Activated naive CD4-positive, alpha-beta T cell (primary cell): Measurements from ENCODE around the gene TCFL5.

Experiments
- DNase-seq, 4 experiments: peaks; one replicate each; lab custom pipeline; 2025; lab: John Stamatoyannopoulos, UW

TCFL5 gene

DNA sequence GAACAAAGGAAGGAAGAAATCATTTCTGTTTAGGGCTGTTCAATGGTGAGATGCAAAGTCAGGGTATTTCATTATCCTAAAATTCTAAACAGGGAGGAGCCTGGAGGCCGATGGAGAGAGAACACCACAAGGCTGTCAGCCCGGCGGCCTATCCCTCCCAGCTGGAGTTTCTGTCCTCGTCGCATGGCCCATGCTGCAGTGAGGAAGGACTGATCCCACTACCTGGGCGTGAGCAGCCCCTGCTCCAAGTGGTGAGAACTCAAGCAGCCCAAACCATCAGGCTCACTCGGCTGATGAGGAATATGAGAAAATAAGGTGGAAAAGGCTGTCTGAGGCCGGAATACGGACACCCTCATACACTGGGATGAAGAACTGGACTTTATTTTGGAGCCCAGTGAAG is 33.9 kb upstream of the TCFL5 start:
- DNase-seq: no peak

DNA sequence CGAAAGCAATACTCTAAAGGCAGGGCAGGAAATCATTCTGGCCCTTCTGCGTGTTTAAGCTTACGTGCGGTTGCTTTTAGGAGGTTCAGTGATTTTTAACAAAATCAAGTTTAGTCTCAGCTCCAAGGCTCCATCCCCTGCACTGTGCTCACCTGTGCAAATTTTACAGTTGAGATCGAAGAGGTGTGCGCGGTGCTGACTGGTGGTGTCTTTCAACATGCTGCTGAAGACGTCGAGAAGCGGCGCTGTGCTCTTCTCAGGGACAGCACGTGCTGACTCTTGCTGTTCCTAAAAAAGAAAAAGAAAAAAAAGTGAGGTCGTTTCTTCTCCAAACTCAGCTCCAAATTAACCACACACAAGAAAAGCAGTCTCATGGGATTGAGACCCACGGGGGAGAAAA is 32.6 kb upstream of the TCFL5 start:
- DNase-seq: no peak

DNA sequence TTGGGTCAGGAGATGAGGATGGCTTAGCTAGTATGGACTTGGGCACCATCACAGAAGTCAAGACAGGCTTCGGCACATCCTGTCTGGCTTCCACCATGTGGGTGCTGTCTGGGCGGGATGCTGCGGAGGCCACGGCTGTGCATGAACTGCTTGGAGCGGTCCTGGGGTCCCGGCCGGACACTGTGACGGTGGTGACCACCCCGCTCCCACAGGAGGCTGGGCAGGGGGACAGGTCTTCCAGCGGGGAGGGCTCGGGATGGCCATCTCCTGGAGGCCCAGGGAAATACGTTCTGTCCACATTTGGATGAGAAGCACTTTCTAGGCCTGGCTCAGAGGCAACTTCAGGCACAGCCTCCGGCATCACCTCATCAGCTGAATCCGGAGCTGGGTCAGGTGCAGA is 32.1 kb upstream of the TCFL5 start:
- DNase-seq: no peak

DNA sequence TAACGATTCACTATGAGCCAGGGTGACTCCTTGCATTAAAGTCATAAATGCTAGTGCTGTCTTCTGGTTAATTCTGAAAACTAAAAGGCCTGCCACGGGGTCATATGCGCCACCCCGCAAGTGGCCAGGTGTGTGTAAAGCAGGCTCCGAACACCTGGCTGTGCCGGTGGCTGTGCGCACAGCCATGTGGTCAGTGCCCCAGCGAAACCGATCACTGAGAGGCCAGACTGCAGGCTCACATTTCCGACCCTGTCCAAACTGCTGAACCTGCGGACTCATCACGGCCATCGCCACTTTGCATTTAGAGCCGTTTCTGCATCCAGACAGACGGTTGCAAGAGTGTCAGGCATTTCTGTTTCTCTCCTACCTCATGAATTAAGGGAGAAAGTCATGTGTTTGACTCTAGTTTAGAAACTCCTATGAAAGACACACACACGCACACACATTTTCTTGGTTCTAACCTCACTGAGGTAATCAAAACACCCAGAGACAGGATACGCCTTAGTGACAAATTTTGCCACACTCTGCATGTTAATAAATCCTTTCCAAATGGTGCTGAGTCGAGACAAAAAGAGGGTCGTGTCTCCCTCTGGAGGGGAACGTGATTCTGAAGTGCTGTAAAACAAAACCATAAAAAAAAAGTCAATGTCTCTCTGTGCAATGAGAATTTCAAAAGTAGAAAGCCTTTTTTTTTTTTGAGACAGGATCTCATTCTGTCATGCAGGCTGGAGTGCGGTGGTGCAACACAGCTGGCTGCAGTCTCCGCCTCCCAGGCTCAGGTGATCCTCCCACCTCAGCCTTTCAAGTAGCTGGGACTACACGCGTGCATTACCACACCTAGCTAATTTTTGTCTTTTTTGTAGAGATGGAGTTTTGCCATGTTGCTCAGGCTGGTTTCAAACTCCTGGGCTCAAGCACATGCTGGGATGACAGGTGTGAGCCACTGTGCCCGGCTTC is 31.0 kb upstream of the TCFL5 start:
- peak in 1 of 4 experiments; percentile 15 for DNase-seq

DNA sequence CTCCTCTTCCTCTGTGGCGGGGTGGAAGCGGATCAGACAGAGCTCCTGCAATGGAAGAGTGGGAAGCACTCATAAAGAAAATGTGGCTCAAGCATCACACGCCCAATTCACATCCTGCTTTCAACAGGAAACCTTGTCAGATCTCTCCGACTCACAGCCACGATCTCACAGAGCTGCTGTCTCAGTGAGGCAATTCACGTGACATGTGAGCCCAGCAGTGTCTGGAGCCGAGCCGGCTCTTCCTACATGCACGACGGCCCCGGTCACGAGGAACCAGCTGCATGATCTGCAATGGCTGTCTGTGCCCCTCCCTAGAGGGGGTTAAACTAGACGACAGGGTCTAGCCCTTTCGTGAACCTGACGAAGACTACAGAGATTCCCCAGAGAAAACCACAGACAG is 29.5 kb upstream of the TCFL5 start:
- peak in 1 of 4 experiments; percentile 40 for DNase-seq

DNA sequence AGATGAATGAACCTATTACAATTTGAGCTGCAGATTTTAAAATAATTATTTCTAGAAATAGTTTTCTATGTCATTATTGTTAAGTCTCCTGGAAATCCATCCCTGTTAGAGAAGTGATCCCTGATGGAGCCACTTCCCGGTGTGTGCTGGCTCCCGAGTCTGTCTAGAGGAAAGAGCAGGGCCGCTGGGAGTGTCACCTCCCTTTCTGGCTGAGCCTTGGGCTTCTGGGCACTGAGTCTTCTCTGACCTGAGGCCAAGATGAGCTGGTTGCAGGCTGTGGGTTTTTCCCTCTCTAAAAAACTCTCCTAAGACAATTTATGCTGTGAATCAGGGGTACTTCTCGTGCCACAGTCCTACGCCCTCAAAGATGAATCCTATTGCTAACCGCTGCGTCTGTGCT is 28.8 kb upstream of the TCFL5 start:
- no peak for DNase-seq

DNA sequence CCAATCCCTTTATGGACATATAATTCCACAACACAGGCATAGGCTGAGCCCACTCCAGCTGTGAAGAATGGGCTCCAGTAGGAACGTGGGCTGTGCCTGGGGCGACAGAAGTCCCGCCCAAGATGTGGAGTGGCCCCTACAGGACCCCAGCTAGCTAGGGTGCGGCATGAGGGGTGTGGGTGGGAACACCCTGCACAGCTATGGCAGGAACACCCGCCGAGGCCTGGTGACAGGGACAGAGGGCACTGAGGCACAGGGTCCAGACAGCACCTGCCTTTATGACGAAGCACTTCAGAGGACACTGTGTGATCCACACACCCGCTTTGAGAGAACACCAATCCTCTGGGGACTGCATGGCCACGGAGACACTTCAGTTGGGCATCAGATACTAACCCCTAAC is 28.2 kb upstream of the TCFL5 start:
- no peak for DNase-seq

DNA sequence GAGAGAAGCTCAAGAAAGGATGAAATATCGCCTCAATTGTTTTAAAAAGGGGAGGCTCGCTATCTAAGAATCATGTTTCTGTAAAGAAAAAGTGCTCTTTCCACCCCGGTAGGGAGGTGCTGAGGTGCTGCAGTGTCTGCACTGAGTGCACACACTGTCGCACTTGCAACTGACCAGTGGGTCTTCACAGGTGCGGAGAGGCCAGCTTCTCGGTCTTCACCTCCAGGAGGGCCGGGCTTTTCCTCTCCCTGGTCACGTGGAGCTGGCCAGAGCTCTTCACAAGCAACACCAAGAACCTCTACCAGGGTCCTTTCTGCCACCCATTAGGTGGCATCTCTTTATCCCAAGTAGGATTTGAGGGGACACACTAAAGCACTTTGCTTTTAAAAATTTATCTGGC is 27.8 kb upstream of the TCFL5 start:
- no peak for DNase-seq

DNA sequence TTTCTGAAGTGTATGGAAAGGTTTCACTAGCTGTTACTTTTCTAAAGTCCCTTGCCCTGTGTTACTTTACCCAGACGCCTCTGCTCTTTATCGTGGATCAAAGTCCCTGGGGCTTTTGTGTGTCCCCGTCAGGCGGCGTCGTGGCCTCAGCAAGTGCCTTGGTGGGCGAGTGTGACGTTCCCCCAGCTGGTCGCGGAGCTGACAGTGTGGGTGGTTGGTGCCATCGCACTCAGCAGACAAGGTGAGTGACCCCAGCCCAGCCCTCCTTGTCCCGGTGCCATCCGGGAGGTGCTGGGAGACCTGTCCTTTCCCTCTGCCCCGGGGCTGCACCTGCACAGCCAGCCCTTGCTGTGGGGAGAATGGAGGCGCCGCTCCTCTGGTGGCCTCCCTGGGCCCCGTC is 27.3 kb upstream of the TCFL5 start:
- no peak for DNase-seq

DNA sequence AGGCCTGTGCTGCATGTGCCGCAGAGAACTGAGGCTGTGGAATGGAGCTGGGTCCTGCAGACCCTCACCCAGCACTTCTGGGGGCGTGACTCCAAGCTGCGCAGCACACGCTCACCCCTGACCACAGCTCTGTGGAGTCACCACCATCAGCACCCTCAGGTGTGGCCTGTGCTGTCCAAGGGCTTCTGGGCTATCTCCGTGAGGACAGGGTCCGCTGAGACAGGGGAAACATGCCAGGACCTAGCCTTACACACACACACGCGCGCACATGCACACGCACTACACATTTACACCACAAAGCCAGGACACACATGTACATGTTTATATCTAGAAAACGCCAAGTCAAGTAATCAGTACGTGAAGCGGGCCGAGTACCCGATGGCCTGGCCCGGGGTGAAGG is 26.8 kb upstream of the TCFL5 start:
- DNase-seq: no peak

DNA sequence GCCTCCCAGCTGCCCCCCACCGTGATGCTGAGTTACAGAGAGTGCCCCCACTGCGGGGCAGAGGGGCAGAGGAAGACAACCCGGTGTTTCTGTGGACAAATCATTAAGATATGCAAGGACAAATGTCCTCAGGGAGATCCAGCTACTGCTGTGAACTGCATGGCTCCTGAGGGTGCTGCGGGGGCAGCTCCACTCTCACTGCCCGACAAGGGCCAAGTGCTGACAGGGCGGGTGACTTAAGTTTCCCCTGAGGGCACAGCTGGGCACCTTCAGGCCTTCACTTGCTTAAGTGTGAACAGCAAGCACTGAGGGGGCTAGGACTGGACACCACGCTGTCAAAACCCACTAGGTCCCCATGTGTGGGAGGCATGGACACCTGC is 26.2 kb upstream of the TCFL5 start:
- DNase-seq: no peak

DNA sequence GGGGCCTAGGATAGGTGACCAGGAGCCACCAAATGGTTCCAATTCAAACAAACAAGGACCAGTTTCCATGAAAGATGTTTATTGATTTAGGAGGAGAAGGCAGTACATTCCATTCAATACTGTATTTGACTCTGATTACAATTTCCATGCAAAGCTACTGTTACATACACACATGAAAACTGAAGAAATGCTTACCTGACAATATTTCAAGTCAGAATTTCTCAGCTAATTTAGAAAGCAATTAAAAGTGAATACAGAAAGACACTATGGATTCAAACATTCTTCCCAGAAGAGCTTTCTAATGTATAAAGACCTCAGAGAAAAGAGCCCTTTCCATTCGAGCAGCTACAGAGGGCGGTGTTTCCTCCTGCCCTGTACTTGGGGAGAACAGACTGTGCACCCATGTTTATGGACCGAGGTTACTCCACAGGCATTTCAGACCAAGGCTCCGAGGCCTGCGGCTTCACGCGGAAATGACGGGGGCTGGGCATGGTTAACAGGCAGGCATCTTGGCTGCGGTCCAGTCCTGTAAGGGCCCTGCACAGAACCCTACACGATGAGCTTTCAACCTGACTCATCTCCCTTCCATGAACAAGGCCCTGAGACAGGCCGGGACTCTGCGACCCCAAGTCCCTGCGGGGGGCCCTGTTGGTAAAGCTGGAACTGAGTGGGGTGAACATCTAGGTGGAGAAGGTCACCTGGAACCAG is 25.7 kb upstream of the TCFL5 start:
- peak in 1 of 4 experiments; percentile 12 for DNase-seq

DNA sequence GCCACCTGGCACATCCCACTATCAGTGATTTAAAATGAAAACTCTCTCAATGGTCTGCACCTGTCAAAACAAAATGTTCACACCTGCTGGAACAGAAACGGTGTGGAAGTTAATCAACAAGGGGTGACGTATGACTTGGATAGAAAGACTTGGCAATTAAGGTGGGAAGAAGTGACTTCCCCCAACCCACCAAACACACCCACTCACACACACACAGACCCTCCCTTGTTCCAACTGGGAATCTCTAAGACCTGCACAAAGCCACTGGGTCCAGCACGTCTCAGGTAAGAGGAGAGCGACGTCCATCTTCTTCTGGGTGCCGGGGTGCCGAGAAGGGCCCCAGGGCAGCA is 25.1 kb upstream of the TCFL5 start:
- DNase-seq: no peak

DNA sequence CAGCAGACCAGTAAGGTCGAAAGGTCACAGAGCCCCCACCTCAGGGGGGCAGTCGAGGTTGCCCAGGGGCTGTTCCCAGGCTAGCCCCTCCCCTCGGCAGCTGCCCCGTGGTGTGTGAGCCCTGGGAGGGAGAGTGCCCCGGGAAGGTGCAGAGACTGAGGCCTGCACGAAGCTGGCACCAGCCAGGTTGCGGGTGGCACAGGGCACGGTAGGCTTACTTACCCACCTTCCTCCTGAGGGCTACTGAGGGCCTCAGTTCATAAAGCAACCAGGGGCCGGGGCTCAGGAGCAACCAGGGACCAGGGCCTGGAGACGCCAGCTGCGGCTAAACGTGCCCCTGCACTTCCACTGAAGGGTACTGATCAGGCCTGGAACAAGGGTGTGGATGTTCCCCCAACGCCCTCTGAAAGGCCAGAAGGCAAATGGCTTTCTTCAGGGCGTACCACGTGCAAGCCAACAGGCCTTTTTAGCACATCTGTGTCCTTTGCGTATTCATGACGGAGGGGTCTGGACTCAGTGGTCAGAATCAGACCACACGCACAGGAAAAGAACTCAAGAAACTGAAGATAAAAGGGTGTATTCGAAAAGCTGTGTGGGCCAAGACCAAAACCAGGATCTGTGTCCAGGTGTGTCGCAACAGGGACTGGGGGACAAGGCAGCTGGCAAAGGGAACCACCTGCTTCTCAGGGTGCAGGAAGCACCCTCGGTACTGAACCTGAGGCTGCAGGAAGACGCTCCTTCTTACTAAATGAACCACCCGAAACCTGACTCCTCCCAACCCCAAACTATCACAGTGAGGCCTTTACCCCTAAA is 24.5 kb upstream of the TCFL5 start:
- no peak for DNase-seq

DNA sequence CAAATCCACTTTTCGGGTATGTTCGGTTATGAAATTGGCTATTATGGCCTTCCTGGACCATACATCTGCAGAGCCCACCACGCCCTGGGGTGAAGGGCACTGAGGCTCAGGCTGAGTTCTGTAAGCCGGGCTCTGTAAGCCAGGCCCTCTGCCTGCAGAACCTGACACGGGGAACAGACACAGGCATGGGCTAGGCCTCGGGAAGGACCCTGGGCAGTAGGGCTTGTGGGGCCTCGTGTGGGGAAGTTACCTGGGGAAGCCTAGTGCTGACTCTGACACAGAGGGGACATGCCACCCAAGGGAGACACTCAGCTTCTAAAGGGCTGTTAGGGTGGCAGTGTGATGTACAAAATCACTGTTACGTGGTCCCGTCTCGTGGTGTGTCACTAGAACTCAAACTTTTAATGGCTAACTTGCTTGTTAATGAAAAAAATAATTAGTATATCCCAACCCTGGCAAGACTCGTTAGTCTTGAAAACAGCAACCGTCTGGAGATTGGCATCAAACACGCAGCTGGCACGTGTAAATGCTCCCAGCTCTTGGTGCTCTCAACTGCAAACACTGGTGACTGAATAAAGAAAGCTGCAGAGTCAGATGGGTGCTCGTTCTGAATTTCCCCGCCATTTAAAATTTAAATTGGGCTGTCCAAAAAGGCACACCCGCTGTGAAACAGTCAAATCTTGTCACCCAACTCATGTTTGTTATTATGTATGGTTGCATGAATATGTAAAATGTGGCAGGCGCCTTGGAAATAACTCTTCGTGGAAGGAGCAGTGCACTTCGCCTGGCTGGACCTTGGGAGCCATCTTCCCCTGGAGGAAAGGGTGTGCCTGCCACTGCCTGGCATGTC is 23.6 kb upstream of the TCFL5 start:
- DNase-seq: no peak

DNA sequence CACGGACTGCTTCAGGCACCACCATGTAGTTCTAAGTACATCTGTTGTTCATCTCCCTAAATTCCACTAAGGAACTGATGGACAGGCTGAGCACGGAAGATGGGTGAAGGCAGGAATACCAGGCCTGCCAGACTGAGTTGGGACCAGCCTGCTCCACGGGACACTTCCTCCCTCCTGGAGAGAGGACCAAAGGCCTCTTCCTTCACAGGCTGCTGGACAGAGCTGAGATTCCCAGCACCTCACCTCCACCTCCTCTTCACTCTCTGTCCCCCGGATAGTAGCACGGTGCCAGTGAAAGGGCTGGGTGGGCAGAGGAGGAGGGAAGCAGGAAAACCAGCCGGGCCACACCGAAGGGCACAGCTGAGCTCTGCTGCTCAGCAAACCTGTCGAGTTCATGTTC is 22.9 kb upstream of the TCFL5 start:
- DNase-seq: no peak

DNA sequence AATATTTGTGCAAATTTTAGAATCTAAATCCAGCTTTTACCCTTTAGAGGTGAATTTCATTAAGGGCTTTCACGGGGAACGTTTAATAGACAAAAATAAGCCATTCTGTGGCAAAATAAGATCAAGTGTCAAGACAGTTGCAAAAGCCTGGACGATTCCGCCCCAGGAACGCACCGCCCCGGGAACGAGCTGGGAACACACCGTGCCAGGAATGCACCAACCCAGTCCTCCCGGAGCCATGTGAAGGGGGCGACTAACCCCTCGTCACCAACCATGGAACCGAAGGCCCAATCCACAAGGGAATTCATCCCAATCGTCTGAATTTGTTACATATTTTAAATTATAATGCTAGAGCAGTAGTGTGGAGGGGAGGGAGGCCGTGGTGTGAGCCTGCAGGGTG is 20.8 kb upstream of the TCFL5 start:
- no peak for DNase-seq

DNA sequence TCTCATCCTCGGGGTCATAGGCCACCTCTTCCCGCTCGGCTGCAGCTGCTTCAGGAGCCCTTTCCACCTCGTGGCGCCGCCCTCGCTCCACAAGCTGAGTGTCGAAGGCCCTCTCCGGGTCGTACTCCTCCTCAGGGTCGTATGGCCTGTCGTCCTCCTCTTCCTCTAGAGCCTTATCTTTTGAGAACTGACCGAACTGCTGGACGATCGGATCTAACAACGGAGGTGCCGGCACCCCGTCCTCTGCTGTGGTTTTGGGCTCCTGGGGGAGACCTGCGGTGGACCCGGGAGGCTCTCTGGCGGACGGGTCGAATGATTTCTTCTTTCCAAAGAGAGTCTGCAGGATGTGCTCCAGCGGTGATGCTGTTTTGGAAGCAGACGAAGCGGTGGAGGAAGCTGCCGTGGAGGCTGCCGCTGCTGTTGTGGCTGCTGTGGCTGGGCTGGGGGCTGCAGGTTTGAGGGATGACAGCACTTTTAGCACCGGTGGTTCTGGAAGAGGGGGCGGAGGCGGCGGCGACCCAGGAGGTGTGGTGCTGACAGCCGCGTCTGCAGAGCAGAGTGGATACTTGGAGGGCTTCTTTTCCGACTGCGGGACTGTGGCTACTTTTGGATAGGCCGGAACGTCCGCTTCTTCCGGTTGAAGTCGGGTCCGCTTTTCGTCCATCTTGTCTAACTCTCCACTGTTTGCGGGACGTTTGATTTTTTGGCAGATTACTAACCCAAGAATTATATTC is 20.2 kb upstream of the TCFL5 start:
- DNase-seq: no peak

DNA sequence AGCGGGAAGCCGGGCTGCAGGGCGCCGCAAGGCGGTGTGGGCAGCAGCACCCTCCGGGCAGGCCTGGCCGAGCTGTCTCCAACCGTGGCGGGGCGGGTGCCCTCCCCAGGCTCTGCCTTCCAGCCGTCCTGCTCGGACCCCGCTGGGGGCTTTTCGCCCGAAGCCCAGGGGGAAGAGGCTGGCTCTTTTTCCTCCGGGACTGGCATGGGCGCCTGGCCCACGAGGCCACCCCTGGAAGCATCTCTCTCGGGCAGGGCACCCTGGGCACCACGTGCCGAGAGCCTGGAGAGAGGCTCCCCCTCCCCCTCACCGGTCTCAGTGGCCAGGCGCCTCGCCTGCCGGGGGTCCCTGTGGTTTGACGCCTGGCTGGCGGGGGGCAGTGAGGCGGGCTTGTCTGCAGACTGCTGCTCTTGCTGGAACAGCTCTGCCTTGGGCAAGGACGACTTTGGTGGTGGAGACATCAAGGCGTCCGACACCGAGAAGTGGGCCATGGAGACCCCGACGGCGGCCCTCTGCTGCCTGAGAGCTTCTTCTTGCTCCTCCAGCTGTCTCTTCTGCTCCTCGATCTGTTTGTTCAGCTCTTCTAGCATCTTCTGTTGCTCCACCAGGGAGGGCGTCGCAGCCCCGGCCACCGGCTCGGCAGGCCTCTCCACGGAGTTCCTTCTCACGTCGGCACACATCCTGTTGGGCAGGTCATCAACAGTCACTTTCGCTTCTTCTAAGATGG is 19.5 kb upstream of the TCFL5 start:
- no peak for DNase-seq
